ENCODE measurements around the gene PITPNM2.

DNA sequence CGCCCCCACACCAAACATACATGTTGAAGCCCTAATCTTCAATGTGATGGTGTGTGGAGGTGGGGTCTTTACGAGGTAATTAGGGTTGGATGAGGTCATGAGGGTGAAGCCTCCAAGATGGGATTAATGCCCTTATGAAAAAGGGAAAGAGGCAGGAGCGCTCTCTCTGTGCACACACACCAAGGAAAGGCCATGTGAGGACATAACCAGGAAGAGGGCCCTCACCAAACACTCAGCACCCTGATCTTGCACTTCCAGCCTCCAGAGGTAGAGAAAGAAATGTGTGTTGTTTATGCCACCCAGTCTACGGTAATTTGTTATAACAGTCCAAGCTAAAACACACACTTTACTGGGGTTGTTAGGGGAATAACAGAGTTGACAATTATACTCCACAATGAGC is 14.6 kb upstream of the PITPNM2 start:
- no peak for TF ChIP-seq MXI1 (conservative IDR thresholded peaks at IDR 0.05; ENCODE audit: poor library complexity, severe bottlenecking)
- TF ChIP-seq, protein P1, sequence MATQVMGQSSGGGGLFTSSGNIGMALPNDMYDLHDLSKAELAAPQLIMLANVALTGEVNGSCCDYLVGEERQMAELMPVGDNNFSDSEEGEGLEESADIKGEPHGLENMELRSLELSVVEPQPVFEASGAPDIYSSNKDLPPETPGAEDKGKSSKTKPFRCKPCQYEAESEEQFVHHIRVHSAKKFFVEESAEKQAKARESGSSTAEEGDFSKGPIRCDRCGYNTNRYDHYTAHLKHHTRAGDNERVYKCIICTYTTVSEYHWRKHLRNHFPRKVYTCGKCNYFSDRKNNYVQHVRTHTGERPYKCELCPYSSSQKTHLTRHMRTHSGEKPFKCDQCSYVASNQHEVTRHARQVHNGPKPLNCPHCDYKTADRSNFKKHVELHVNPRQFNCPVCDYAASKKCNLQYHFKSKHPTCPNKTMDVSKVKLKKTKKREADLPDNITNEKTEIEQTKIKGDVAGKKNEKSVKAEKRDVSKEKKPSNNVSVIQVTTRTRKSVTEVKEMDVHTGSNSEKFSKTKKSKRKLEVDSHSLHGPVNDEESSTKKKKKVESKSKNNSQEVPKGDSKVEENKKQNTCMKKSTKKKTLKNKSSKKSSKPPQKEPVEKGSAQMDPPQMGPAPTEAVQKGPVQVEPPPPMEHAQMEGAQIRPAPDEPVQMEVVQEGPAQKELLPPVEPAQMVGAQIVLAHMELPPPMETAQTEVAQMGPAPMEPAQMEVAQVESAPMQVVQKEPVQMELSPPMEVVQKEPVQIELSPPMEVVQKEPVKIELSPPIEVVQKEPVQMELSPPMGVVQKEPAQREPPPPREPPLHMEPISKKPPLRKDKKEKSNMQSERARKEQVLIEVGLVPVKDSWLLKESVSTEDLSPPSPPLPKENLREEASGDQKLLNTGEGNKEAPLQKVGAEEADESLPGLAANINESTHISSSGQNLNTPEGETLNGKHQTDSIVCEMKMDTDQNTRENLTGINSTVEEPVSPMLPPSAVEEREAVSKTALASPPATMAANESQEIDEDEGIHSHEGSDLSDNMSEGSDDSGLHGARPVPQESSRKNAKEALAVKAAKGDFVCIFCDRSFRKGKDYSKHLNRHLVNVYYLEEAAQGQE (IDR thresholded peaks at IDR 0.05; ENCODE audit: borderline replicate concordance) = no peak
- no peak for TF ChIP-seq EP300 (conservative IDR thresholded peaks at IDR 0.05; ENCODE audit: poor library complexity, severe bottlenecking)
- TF ChIP-seq, protein P2, sequence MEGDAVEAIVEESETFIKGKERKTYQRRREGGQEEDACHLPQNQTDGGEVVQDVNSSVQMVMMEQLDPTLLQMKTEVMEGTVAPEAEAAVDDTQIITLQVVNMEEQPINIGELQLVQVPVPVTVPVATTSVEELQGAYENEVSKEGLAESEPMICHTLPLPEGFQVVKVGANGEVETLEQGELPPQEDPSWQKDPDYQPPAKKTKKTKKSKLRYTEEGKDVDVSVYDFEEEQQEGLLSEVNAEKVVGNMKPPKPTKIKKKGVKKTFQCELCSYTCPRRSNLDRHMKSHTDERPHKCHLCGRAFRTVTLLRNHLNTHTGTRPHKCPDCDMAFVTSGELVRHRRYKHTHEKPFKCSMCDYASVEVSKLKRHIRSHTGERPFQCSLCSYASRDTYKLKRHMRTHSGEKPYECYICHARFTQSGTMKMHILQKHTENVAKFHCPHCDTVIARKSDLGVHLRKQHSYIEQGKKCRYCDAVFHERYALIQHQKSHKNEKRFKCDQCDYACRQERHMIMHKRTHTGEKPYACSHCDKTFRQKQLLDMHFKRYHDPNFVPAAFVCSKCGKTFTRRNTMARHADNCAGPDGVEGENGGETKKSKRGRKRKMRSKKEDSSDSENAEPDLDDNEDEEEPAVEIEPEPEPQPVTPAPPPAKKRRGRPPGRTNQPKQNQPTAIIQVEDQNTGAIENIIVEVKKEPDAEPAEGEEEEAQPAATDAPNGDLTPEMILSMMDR (IDR thresholded peaks at IDR 0.05; ENCODE audit: poor library complexity, severe bottlenecking) = no peak
- no peak for TF ChIP-seq POLR2AphosphoS5 (IDR thresholded peaks at IDR 0.05)
- no peak for TF ChIP-seq EZH2 (IDR thresholded peaks at IDR 0.05; ENCODE audit: borderline replicate concordance, insufficient read depth, low read length, poor library complexity, severe bottlenecking)
- TF ChIP-seq TAF1 (IDR thresholded peaks at IDR 0.05; ENCODE audit: low read depth) = no peak
- TF ChIP-seq RAD21 (conservative IDR thresholded peaks at IDR 0.05) = no peak
- TF ChIP-seq SMC3 (conservative IDR thresholded peaks at IDR 0.05; ENCODE audit: poor library complexity) = no peak
